HG03025 (cell line): ENCODE data around the gene ENGASE.

Source experiments
- ATAC-seq: cut with Tn5 transposase; IDR thresholded peaks from one replicate; pipeline ENCODE4 v1.9.1; 2021; ENCODE audit warnings: mild to moderate bottlenecking, moderate library complexity; ENCODE audit not compliant: unreplicated experiment, low FRiP score

Gene ENGASE

DNA sequence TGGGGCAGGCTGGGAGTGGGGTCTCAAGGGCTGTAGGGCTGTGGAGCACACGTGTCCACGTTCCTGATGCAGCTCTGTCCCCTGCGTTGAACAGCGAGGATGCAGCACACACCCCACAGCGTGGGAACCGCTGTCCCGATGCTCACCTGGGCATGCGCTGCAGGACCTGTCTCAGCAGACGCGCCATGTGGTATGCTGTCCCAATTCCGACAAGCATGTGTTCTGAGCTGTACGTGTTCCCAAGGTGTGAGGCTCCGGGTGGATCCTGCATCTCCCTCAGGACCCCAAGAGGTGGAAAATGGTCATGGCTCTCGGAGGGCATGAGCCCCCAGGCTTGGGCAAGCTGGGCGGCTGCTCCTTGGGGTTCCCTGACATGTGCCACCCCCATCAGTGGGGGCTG is 34.2 kb downstream of the ENGASE start:
- no peak for ATAC-seq

DNA sequence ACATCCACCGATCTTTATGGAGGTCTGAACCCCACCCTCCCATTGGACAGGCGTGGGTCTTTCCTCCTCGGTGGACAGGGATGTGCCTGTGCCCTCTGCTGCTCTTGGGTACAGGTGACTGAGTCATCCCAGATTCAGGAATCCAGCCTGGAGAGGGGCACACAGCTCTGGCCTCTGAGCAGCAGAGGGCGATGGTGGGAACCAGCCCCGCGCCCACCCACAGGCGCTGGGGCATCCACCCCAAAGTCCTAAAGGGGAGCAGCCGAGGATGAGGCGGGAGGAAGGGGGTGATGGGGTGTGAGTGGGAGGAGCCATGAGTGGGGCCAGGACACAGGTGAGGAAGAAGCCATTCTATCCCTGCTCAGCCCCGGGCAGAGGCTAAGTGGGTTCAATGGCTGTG is 35.0 kb downstream of the ENGASE start:
- no peak for ATAC-seq

DNA sequence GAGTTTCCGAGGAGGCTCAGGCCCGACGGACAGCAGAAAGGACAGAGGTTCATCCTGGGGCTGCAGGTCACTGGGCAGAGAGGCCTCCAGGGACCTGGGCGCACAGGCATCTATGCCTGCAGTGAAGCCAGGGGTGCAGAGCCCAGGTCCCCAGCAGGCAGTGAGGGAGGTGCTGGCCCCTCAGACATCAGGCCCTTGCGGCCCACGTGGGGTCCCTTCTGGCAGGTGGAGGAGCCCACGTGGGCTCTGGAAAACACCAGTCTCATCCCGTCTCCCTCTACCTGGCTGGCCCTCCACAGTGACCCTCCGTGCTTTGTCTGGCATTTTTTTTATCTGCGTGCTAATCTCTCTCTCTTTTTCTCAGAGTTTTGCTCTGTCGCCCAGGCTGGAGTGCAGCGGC is 36.5 kb downstream of the ENGASE start:
- ATAC-seq: no peak

DNA sequence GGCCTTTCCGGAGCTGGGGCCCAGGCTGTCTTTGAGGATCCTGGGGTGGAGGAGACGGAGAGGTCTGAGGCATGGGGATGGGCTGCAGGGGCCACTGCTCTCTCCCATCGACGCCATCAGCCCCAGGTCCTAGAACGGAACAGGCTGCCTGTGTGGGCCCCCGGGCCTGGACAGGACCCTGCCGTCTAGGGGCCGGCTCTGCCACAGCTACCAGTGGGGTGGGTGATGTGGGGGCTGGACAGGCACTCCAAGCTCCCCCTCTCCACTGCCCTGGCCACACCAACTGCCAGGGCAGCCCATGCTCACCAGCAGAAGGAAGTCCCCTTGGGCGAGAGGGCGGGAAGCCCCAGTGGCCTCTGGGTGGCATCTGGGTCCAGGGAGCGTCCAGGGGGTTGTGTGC is 37.8 kb downstream of the ENGASE start:
- ATAC-seq: no peak

DNA sequence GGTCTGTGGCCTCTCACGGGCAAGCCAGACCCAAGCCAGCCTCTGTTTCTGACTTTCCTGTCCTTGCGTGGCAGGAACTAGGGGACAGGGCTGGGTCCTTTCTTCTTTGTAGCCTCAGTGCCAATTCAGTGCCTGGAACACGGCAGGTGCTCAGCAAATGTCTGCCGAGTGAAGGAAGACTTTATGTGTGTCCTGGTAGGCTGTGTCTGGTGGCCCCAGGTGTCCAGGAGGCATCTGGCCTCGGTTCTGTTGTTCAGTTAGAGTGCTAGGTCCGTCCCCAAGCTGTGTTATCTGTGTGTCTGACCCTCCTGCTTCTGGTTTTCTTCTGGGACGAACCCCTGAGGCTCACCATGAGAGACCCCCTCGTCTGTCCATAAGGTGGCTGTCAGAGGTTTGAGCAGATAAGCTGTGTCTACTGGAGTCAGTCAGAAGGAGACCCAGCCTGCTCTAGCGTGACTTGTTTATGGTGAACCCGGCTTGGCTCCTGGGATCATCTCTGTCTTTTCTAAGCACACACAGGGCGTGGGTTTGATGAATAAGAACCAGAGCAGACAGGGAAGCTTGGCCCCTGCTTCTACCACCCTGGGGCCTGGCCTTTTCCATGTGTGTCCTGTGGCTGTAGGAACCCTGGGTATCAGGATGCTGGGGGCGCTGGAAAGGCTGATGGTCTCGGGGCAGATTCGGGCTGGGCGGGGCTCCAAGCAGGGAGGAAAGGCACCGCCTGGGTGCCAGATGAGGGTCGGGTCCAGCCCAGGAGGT is 39.3 kb downstream of the ENGASE start:
- no peak for ATAC-seq

DNA sequence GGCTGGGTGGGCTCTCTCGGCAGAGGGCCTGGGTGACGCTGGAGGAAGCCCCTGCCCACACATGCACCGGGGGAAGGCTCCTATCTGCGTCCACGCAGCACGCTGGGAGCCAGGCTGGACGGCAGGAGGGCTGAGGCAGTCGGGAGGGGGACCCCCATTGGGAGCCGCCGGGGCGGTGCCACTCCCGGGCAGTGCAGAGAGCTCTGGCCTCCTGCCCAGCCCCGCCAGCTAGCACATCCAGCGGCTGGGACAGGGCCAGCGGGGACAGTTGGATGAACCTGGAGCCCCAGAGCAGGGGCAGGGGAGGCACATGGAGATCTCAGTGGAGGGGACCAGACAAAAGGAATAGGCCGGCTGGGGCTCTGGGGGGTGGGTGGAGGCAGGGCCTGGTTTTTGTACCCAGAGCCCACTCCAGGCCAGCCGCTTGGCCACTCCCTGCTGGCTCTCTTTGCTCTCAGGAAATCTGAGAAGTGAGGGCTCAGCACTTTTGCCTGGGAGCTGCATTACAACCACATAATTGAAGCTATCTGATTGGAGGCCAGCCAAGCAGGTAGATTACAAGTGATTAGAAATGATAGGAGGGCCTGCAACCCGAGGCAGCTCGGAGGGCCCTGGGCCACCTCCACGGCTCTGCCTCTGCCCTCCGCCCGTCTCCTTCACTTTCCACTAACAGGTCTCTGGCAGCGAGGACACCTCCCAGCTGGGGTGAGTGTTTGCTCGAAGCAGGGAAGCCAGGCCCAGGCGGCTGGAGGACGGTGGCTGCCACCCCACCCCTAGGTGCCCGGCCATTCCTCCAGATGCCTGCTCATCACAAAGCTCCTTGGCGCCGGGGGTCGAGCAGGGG is 40.1 kb downstream of the ENGASE start:
- ATAC-seq: no peak

DNA sequence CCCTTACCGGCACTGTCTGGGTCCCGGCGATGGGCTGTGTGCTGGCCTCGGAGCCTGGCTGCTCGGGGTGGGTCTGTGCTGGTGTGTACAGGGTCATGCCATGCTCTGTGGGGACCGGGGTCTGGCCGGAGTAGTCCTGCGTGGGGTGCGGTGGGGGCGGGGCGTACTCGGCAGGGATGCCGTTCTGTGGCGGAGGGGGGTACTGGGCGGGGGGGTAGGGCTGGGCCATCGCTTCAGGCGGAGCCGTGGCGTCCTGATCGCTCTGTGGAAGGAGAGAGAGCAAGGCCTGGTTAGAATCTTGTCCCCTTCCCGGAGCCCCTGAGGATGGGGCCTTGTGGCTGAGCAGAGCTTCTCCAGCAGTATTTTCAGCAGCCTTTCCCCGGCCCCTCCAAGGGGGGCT is 40.9 kb downstream of the ENGASE start:
- ATAC-seq: no peak

DNA sequence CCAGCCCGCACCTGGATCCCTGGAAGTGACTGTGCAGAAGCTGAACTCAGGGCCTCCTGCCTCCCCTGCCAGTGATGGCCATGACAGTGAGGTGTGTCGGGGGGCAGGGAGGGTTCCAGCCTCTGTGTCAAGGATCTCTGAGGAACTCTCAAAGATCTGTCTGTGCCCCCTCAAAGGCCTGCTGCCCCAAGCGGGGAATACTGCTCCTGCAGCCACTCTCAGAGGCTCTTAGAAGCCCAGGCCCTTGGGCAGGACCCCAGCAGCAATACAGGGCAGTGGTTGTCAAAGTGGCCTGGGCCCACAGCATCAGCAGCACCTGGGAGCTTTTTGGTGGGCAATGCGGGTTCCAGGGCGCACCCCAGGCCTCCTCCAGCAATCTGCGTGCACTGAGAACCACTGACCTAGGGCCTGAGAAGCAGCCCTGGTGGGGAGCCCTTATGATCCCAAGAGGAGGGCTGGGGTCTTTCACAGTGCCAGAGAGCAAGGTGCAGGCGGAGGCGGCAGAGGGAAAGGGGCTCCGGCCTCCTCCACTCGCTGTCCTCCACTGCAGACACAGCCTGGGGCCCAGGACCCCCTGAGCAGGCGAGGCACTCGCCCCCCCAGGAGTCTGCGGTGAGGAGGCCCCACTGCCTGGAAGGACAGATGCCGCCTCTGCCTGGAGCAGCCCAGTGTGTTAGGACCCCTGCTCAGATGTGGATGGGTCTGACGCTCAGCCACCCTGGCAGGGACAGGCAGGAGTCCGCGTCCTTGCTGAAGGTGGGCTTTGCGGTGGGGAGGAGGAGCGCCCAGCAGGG is 42.1 kb downstream of the ENGASE start:
- ATAC-seq: no peak

DNA sequence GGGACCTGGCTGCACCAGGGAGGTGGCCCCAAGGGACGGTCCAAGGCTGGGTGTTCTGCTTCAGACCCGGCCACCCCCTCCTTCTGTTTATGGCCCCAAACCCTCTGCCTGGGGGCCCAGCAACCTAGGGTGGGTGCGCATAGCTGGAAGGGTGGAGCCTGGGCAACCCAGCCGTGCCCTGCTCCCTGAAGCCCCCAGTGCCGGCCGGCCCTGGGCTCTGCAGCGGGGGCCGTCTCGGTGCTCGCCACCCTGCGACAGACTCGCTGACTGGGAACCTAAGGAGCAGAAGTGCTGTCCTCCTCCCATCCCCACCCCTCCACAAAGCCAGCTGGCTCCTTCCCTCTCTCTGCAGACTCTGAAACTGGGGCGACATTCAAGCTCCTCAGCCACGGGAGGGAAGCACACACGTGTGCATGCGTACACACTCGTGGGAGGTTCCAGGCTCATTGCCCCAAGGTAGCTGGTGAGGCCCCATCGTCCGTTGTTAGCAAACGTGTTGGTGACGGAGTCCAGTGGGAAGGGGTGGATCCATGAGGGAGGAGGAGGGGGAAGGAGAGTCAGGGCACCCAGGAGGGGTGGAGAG is 43.4 kb downstream of the ENGASE start:
- ATAC-seq: no peak

DNA sequence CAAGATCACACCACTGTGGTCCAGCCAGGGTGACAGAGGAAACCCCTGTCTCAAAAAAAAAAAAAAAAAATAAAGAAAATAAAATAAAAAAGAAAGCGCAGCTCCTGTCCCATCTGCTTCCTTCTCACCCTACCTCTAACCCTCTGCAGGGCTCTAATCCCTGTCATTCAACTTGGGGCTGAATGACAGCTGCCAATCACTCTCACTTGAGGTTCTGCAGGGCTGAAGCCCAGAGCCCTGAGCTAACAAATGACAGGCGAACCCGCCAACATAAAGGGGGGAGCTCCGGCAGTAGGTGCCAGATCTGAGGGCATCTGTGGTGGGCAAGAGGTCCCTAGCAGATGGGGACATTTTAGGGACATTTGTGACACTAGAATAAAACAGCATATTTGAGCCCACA is 44.3 kb downstream of the ENGASE start:
- ATAC-seq: no peak

DNA sequence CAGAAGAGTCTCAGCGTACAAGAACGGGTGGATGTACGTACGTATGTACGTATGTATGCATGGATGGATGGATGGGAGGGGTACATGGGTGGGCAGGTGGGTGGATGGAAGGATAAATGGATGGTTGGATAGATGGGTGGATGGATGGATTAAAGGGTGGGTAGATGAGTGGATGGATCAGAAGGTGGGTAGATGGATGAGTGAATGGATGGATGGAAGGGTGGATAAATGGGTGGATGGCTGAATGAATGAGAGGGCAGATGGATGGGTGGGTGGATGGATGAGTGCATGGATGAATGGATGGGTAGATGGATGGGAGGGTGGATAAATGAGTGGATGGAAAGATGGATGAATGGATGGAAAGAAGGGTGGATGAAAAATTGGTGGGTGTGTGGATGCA is 45.6 kb downstream of the ENGASE start:
- ATAC-seq: no peak

DNA sequence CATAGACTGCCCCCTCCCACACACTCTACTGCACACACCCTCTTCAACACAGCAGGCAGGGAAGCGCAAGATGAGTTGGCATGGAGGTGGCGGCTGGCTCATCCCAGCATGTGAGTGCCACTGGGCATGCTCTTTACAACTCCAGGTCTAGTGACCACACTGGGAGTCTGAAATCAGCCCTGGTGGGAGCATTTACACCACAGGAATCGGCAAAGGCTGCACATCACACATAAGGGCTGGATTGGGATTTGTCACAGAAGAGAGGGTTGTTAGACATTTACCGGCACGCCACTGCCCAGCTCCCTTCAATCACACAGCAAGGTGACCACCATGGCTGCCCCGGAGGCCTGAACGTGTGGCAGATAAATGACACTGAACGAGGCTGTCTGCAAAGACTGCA is 49.4 kb downstream of the ENGASE start:
- ATAC-seq: no peak

DNA sequence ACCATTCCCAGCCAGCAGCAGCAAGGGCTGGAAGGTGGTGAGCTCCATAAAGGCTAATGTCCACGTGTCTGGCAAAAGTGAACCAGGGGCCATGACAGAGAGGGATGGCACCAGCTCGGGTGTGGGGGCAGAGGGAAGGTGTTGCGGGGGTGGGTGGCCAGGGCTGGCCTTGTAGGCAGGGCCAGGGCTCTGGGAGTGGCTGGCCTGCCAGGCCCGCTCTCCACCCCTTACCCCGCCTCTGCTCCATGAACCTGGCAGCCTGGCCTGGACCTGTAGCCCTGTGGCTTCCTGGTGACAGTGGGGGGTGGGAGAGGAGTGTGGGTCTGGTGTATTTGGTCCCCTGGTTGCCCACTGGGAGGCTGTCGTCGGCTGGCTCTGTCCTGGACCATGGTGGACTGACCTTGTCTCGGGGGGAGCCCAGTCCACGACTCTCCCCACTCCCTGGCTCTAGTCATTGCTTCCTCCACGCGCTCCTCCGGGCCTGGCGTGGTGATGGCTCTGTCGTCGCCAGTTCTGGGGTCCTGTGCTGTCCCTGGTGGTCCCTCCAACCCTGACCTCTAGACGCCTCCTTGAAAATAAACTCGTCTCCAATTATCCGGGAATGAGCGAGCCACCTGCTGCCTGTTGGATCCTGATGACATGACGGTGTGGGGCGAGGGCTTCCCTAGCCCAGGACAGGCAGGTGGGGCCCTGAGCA is 50.0 kb downstream of the ENGASE start:
- ATAC-seq: no peak

DNA sequence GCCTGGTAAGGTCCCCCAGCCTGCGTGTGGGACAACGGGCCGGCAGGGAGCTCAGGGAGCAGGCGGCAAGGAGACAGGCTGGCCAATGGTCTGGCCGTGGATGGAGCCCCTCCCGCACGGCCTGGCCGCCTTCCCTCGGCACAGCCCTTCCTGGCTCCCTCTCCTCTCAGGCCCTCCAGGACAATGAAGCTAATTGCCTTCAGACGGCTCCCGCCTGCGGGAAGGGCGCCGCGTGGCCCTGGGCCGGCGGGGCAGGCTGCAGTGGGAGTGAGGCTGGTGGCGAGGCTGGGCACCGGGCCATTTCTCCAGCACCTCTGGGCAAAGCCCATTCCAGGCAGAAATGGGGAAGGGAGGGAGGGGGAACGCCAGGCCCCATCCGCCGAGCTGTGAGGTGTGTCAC is 50.9 kb downstream of the ENGASE start:
- ATAC-seq: no peak

DNA sequence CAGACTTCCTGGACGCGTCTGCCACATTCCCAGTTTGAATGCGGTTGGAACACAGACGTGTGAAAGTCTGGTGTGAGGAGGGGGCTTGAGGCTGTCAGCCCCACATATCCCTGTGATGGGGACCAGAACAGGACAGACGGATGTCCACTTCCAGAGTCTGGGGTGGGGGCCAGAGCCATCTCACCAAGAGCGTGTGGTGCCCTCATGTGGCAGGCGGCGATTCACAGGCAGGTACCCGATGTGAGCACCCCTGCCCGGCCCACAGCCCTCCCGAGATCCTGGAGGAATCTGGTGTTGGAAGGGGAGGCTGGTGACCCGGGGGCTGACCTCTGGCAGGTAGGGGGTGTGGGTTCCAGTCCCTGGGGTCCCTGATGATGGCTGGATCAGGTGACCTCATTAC is 51.5 kb downstream of the ENGASE start:
- ATAC-seq: no peak

DNA sequence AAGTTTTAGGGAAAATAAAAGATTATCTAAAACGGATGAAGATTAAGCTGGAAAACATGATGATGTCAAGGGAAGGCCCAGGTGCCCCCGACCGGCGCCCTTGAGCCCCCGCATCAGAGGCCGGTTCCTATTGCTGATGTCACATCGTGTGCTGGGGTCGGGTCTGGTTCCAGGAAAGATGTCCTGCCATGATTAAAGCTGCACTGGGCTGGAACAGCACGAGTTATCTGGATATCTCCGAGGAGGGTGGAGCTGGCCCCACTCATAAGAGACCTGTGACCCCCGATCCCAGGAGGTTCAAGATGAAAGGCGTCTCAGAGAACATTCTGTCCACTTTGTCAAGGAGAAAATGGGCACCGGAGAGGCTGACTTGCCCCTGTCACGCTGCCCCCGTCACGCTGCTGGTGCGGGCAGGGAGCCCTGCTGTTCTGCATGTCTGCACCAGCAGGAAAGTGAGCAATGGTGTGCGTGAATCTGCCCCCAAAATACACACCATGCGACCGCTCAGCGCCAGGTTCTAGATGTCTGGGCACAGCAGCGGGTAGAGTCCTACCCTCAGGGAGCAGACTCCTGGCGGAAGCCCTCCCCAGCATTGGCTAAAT is 53.0 kb downstream of the ENGASE start:
- no peak for ATAC-seq

DNA sequence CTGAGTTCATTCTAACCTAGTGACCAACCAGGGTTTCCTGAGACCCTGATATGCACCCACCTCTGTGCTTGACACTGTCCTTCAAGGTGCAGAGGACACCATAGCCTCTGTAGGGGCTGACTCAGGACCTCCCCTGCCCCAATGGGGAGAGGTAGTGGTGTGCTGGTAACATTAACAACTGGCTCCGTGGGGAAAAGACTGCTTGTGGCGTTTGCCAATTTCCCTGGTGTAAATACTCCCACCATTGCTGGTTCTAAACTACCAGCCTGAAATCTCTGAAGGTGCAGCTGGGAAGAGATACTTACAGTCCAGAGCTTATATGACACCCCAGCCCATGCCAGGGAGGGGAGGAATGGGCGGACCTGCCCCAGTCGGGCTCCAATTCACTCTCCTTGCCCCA is 54.9 kb downstream of the ENGASE start:
- no peak for ATAC-seq

DNA sequence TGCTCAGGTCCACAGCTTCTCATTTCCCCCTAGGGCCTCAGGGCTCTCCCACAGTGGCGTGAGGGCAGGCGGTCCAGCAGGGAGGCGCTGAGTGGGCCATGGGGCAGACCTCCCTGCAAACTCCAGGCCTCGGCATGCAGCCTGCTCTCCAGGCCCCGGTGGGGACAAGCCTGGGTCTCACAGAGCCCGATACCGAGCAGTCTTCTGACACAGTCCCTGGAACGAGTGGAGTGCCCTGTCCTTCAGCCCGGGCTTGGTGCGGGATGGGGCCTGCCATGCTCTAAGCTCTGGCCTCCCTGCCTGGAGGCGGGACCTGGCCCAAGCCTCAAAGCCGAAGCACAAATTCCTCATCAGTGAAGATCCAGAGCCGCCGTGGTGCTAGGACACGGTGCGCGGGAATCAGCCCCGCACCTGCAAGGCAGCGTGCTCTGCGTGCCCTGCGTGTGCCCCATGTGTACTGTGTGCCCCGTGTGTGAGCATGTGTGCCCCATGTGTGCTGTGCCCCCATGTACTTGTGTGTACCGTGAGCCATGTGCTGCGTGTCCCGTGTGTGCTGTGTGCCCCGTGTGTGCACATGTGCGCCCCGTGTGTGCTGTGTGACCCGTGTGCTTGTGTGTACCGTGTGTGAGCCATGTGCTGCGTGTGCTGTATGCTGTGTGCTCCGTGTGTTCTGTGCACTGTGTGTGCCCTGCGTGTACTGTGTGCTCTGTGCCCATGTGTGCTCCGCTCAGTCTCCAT is 56.1 kb downstream of the ENGASE start:
- no peak for ATAC-seq

DNA sequence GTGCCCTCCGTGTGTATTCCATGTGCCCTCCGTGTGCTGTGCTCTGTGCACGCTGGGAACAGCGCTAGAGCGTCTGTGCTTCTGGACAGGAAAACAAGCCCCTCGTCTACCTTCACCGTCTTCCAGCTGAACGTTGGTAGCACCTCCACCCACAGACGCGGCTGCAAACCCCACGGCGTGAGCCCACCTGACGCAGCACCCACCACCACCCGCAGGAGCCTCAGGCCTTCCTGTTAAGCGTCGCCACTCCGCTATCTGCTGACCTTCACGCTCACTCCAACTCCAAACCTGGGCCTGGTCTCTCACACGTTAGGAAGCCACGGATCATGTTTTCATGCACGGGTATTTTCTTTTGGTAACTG is 56.6 kb downstream of the ENGASE start:
- no peak for ATAC-seq
